OCI-LY1 (cell line): Measurements from ENCODE around the gene ABHD17A.
"Not testable (repeated sequence)": the region's sequence is repeated elsewhere in the genome, so short reads cannot be mapped to it uniquely, and the experiment has no call there.

ENCODE experiments used
- H2AFZ ChIP-seq: fragments of 200-600 bp; sonication (generic), shearing (Covaris generic); 2 replicates; pipeline ENCODE4 v1.6.0; 2014; ENCODE audit warnings: antibody characterized with exemption, mild to moderate bottlenecking, low read length
- H3F3A ChIP-seq: fragments of 200-600 bp; sonication (generic), shearing (Covaris generic); 2 replicates; pipeline ENCODE4 v1.6.0; 2014; ENCODE audit warnings: mild to moderate bottlenecking, antibody characterized with exemption, low read length, moderate library complexity; ENCODE audit not compliant: insufficient read depth
- H3K27ac ChIP-seq: fragments of 200-600 bp; sonication (generic); 2 replicates; pipeline ENCODE4 v1.5.1; 2014; ENCODE audit warnings: low read length, mixed run types, mild to moderate bottlenecking, low read depth; ENCODE audit not compliant: poor library complexity, severe bottlenecking
- H3K27me3 ChIP-seq: fragments of 200-600 bp; sonication (generic); 2 replicates; pipeline ENCODE4 v1.6.0; 2014; ENCODE audit warnings: antibody characterized with exemption, mild to moderate bottlenecking, low read length, moderate library complexity; ENCODE audit not compliant: insufficient read depth
- H3K36me3 ChIP-seq: fragments of 200-600 bp; sonication (generic); 2 replicates; pipeline ENCODE4 v1.6.1; 2014; ENCODE audit warnings: mild to moderate bottlenecking, antibody characterized with exemption, low read length, moderate library complexity, mixed read lengths; ENCODE audit not compliant: insufficient read depth
- H3K4me1 ChIP-seq: fragments of 200-600 bp; sonication (generic); 2 replicates; pipeline ENCODE4 v1.5.1; 2014; ENCODE audit warnings: mild to moderate bottlenecking, low read length, moderate library complexity; ENCODE audit not compliant: insufficient read depth, severe bottlenecking
- H3K4me2 ChIP-seq: fragments of 200-600 bp; sonication (generic), shearing (Covaris generic); 2 replicates; pipeline ENCODE4 v1.6.1; 2014; ENCODE audit warnings: low read length
- H3K4me3 ChIP-seq: fragments of 200-600 bp; sonication (generic); 2 replicates; pipeline ENCODE4 v1.5.1; 2014; ENCODE audit warnings: low read length, low read depth, mild to moderate bottlenecking, mixed read lengths; ENCODE audit not compliant: poor library complexity, severe bottlenecking
- H3K79me2 ChIP-seq: fragments of 200-600 bp; shearing (Covaris generic); 2 replicates; pipeline ENCODE4 v1.6.1; 2016; ENCODE audit warnings: mixed run types, low read length, mixed read lengths; ENCODE audit not compliant: insufficient read depth
- H3K9ac ChIP-seq: fragments of 200-600 bp; sonication (generic), shearing (Covaris generic); 2 replicates; pipeline ENCODE4 v1.6.1; 2014; ENCODE audit warnings: mild to moderate bottlenecking, low read length, mixed read lengths
- H3K9me2 ChIP-seq: fragments of 200-600 bp; sonication (generic), shearing (Covaris generic); 2 replicates; pipeline ENCODE4 v1.6.1; 2014; ENCODE audit warnings: low read depth, mild to moderate bottlenecking, low read length, mixed read lengths
- H3K9me3 ChIP-seq: fragments of 200-600 bp; shearing (Covaris generic); 2 replicates; pipeline ENCODE4 v1.6.1; 2014; ENCODE audit warnings: low read length, mixed read lengths
- H4K20me1 ChIP-seq: fragments of 200-600 bp; sonication (generic), shearing (Covaris generic); 2 replicates; pipeline ENCODE4 v1.6.0; 2016; ENCODE audit warnings: mild to moderate bottlenecking, low read length; ENCODE audit not compliant: insufficient read depth
- CTCF ChIP-seq: fragments of 200-600 bp; sonication (generic), shearing (Covaris generic); IDR thresholded peaks from 2 replicates; pipeline ENCODE4 v1.5.1; 2017; ENCODE audit warnings: mild to moderate bottlenecking, antibody characterized with exemption, low read length, moderate library complexity, mixed read lengths
- EZH2 ChIP-seq: fragments of 200-600 bp; sonication (generic), shearing (Covaris generic); IDR thresholded peaks from 2 replicates; pipeline ENCODE4 v1.8.0; 2017; ENCODE audit warnings: borderline replicate concordance, mixed run types, mild to moderate bottlenecking, antibody characterized with exemption, low read length, moderate library complexity, mixed read lengths

The ABHD17A gene

GRCh38 chr19:1885398-1886119, at the start of gene ABHD17A:
ABHD17A (minus strand) TSS chr19:1885496; CDS start chr19:1881566, 3,930 bp downstream.
- peak within 1 kb of the TSS; percentile 93 for H3K4me2 ChIP-seq
- H3K79me2 ChIP-seq: peaks cover 27% of the 10 kb centered on the region
- H3K27ac ChIP-seq: peak within 1 kb of the TSS; percentile 79
- not testable (repeated sequence) for H3K36me3 ChIP-seq, H3F3A ChIP-seq, H2AFZ ChIP-seq, H3K9me3 ChIP-seq, H4K20me1 ChIP-seq, H3K27me3 ChIP-seq, H3K9me2 ChIP-seq
- peak within 1 kb of the TSS; percentile 81 for H3K4me3 ChIP-seq
- H3K9ac ChIP-seq: peak within 1 kb of the TSS; percentile 84
- H3K4me1 ChIP-seq: peaks cover 38% of the 10 kb centered on the region

DNA sequence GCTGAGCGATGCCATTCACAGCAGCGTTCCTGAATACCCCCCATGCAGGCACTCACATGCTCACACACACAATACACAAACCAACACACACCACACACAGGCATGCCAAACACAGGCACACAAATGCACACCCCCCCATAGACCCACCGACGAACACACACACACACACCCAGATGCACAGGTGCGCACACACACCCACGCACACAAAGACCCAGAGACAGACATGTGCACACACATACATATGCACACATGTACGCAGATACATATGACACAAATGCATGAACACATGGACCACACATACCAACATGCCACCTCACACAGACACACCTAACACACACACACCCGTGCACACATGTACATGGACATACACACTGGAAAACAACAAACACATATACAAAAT, 48.6 kb upstream of the ABHD17A start:
- Histone ChIP-seq H3K4me3 (no peak overlapping the region), H3K9ac (no peak overlapping the region), H3K36me3 (peaks cover 4% of the 10 kb centered on the region; the same call in 1 of the 2 replicates), H3K27me3 (no peaks in the 10 kb centered on the region; the same call in 1 of the 2 replicates), H3K9me3 (peaks cover 10% of the 10 kb centered on the region; the same call in 1 of the 2 replicates), H3K9me2 (no peaks in the 10 kb centered on the region), H4K20me1 (no peaks in the 10 kb centered on the region), H3K4me2 (no peak overlapping the region), H3K27ac (no peak overlapping the region), H3K79me2 (no peaks in the 10 kb centered on the region), H3K4me1 (peaks cover 17% of the 10 kb centered on the region), H2AFZ (no peak overlapping the region), H3F3A (no peaks in the 10 kb centered on the region)
- TF ChIP-seq EZH2: no peak
- no peak for TF ChIP-seq CTCF

DNA sequence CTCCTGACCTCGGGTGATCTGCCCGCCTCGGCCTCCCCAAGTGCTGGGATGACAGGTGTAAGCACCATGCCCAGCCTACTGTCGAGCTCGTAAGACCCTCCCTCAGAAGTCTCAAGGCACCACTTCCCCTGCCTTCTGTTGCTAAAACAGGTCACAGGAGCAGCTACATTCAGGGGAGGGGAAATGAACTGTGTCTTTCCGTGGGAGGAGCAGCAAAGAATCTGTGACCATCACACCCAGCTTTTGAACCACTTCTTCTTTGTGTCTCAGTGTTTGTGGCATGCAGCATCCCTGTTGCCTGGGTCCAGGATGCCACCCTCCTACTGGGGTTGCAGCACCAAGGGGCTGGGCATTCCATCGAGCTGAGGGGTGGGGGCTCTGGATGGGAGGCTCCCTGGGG, 47.9 kb upstream of the ABHD17A start:
- no peak overlapping the region for H3K4me2 ChIP-seq
- H2AFZ ChIP-seq: no peak overlapping the region
- H3K9me2 ChIP-seq: no peaks in the 10 kb centered on the region
- no peak overlapping the region for H3K9ac ChIP-seq
- no peaks in the 10 kb centered on the region; the same call in 1 of the 2 replicates for H3K27me3 ChIP-seq
- peaks cover 18% of the 10 kb centered on the region for H3K4me1 ChIP-seq
- no peak overlapping the region for H3K4me3 ChIP-seq
- peaks cover 4% of the 10 kb centered on the region; the same call in 1 of the 2 replicates for H3K36me3 ChIP-seq
- no peak for TF ChIP-seq EZH2
- TF ChIP-seq CTCF: no peak
- H3K79me2 ChIP-seq: no peaks in the 10 kb centered on the region
- no peaks in the 10 kb centered on the region for H4K20me1 ChIP-seq
- peaks cover 10% of the 10 kb centered on the region; the same call in 1 of the 2 replicates for H3K9me3 ChIP-seq
- 0 out of 2 replicates have a peak, but pooled peaks cover 1% of the 10 kb centered on the region for H3F3A ChIP-seq
- no peak overlapping the region for H3K27ac ChIP-seq

GRCh38 chr19:1932395-1932794, 47.1 kb upstream of the ABHD17A start:
- peaks cover 10% of the 10 kb centered on the region; the same call in 1 of the 2 replicates for H3K9me3 ChIP-seq
- no peaks in the 10 kb centered on the region for H3K79me2 ChIP-seq
- H3K27me3 ChIP-seq: no peaks in the 10 kb centered on the region; the same call in 1 of the 2 replicates
- TF ChIP-seq CTCF (no peak), EZH2 (no peak)
- H3K36me3 ChIP-seq: peaks cover 4% of the 10 kb centered on the region; the same call in 1 of the 2 replicates
- no peaks in the 10 kb centered on the region for H4K20me1 ChIP-seq
- no peak overlapping the region for H3K9ac ChIP-seq
- no peak overlapping the region for H3K27ac ChIP-seq
- no peaks in the 10 kb centered on the region for H3K9me2 ChIP-seq
- 0 out of 2 replicates have a peak, but pooled peaks cover 3% of the 10 kb centered on the region for H3F3A ChIP-seq
- no peak overlapping the region for H3K4me3 ChIP-seq
- no peak overlapping the region for H2AFZ ChIP-seq
- no peak overlapping the region for H3K4me2 ChIP-seq
- peaks cover 18% of the 10 kb centered on the region for H3K4me1 ChIP-seq
